Activated naive CD4-positive, alpha-beta T cell treated with anti-CD3 and anti-CD28 coated beads, Interleukin-2, amount 10 ng/mL, durations not matched to agents 7 days and 5 days (primary cell): Measurements from ENCODE around the gene RPS16.

Experiments used
- CTCF ChIA-PET: fragments of 350-600 bp; sonication (Branson Sonifier 250); formaldehyde crosslinking; loops from one replicate; lab custom pipeline; 2021; ENCODE audit warnings: antibody characterized with exemption; lab: Charles Lee
- DNase-seq: peaks from one replicate; pipeline ENCODE4 v3.0.0-alpha.2; 2020
- H3K27ac Mint-ChIP-seq: one replicate; pipeline ENCODE4 v1.8.0; 2021; ENCODE audit warnings: mild to moderate bottlenecking, moderate library complexity, mixed read lengths
- H3K27me3 Mint-ChIP-seq: one replicate; pipeline ENCODE4 v1.8.0; 2021; ENCODE audit warnings: mild to moderate bottlenecking, mixed read lengths
- H3K36me3 Mint-ChIP-seq: one replicate; pipeline ENCODE4 v1.8.0; 2021; ENCODE audit warnings: mixed read lengths
- H3K4me1 Mint-ChIP-seq: one replicate; pipeline ENCODE4 v1.8.0; 2021; ENCODE audit warnings: mixed read lengths
- H3K4me3 Mint-ChIP-seq: one replicate; pipeline ENCODE4 v1.8.0; 2021; ENCODE audit warnings: mild to moderate bottlenecking, moderate library complexity, mixed read lengths
- H3K9me3 Mint-ChIP-seq: one replicate; pipeline ENCODE4 v1.8.0; 2021; ENCODE audit warnings: mixed read lengths

Gene RPS16

DNA sequence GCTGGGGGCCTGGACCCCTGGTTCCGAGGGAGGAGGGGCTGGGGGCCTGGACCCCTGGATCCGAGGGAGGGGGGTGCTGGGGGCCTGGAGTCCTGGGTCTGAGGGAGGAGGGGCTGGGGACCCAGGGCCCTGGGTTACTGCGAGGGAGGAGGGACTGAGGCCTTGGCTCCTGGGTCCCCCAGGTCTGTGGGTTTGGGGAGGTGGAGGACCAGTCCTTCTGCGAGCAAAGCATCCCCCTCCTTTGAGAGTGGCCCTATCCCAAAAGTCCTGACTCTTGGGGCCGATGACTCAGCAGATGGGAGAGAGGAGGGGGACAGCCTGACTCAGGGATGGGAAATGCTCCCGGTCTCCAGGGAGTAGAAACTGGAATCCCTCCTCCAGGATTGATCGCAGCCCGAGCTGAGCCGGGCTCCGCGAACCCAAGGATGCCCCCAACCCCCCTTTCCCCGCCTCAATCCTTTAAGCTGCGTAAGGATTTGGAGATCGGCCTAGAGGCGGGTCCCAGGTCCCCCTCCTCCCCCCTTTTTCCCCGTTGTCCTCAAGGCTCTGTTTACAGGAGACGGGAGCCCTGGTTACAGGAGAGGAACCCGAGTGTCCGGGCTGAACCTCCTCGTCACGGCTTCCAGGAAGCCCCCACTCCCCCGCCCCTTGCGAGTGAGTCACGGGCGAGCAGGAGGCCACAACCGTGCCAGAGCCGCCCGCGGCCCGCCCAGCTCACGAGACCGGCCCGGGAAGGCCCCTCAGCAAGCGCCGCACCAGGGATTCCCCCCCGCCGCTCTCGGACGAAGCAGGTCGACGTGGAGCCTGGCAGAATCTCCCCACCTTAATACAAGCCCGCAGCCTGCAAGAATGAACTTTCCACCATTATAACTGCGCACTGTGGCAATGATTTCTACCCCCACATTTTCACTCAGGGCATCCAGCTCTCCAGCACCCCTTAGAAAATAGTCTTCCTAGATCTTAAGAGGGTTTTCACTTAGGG lies 32.1 kb downstream of the RPS16 start:
- H3K27me3 Mint-ChIP-seq, result peaks cover 6% of the 10 kb centered on the region

DNA sequence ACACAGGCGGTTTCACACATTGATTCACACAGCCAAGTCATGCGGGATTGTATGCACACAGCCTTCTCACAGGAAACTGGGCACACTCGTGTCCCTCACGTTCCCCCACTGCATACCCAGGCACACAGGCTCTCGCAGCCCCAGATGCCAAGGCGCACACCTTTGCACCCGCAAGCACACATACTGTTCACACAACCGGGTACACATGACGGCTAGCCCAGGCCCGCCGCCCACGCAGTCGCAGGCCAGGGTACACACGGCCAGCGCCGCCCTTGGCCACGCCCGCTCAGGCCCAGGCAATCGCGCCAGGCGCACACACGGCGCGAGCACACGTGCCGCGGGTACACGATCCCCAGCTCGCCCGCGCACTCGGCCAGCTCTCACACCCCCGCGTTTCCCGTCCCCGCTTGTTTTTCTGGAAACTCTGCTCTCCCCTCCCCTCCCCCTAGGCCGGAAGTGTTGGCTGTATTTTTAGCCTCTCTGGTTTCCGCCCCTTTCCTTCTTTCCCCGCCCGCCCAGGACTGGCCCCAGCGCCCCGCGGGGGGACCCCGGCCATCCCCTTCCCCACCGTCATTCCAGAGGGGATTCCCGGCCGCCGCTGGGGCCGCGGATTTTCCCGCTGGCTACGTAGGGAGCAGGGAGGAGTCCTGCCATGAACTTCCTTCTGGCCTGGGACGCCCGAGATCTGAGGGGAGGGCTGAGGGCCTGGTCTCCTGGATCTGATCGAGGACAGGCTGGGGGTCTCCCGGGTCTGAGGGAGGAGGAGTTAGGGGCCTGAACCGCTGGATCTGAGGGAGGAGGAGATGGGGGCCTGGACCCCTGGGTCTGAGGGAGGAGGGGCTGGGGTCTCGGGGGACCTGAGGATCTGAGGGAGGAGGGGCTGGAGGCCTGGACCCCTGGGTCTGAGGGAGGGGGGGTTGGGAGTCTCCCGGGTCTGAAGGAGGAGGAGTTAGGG lies 33.1 kb downstream of the RPS16 start:
- CTCF ChIA-PET, result interaction anchor here (4.3 kb wide), 1 partner anchor 9 kb away, joined by 29 read pairs; the partner anchor contains the start of gene PLEKHG2
- peaks cover 75% of the 10 kb centered on the region for H3K4me1 Mint-ChIP-seq
- H3K27me3 Mint-ChIP-seq, result peaks cover 6% of the 10 kb centered on the region
- peak; percentile 95 for DNase-seq
- H3K36me3 Mint-ChIP-seq, result peaks cover 17% of the 10 kb centered on the region
- no peaks in the 10 kb centered on the region for H3K9me3 Mint-ChIP-seq
- peak overlapping the region; percentile 80 for H3K4me3 Mint-ChIP-seq
- peak overlapping the region; percentile 95 for H3K27ac Mint-ChIP-seq

More for the DNA sequence above, 32.1 kb downstream of the RPS16 start:
- DNase-seq, result peak; percentile 95
- Mint-ChIP-seq H3K27ac (peak overlapping the region; percentile 95), H3K4me1 (peaks cover 65% of the 10 kb centered on the region), H3K4me3 (peak overlapping the region; percentile 80), H3K36me3 (peaks cover 27% of the 10 kb centered on the region), H3K9me3 (no peaks in the 10 kb centered on the region)
- CTCF ChIA-PET, result interaction anchor here (4.3 kb wide), 1 partner anchor 8 kb away, joined by 29 read pairs; the partner anchor contains the start of gene PLEKHG2

DNA sequence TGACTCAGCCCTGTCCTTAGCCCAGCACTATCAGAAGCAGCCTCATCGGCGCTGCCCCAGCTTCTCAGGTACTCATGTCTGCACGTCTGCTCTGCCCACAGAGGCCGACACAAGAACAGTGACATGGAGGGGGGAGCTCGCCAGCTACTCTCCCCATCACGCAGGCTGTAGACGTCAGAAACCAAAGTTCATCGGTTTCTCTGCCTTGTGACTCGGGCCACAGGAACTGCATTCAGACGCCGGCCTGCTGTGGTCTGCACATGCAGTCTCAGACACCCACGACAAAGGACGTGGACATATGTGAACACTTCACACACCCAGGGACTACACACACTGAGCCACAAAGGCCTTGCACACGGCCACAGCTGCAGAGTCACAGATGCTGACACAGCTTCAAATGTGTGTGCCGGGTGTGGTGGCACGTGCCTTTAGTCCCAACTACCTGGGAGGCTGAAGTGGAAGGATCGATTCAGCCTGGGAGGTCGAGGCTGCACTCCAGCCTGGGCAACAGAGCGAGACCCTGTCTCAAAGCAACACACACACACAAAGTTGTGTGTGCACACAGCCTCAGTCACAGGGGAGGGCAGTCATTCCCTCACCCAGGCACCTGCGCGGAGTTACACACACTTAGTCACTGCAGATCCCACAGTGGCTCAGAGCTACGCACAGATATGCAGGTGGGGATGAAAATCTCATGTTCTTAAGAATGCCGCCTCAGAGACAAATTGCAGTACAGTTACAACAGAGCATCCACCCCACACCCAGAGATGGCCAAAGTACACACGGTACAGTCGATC lies 34.0 kb downstream of the RPS16 start:
- CTCF ChIA-PET, result interaction anchor here (1.4 to 4.3 kb wide), 2 partner anchors 10 kb away, joined by 3 to 29 read pairs; partner anchors contain the start of gene PLEKHG2
- H3K9me3 Mint-ChIP-seq, result no peaks in the 10 kb centered on the region
- no peaks in the 10 kb centered on the region for H3K27me3 Mint-ChIP-seq
- DNase-seq, result peak; percentile 83
- peaks cover 84% of the 10 kb centered on the region for H3K4me1 Mint-ChIP-seq
- H3K4me3 Mint-ChIP-seq, result peak overlapping the region; percentile 80
- peak overlapping the region; percentile 95 for H3K27ac Mint-ChIP-seq
- H3K36me3 Mint-ChIP-seq, result peaks cover 11% of the 10 kb centered on the region

DNA sequence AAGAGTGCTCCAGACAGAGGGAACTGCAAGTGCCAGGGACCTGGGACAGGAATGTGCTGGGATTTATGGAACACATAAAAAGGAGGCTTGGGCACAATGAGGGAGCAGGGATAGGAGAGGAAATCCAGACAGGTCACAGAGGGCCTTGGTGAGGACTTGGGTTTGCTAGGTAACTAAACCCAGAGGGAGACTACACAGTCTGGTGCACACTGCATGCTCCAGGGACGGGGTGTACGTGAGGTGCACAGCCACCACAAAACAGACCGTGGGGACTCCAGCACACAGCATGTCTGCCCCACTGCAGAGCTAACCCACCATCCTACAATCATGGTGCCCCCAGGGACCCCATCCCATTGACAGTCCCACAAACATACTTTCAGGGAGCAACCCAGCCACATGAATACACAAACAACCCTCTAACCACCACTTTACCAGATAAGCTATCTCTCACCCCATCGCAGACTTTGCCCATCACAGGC lies 34.6 kb downstream of the RPS16 start:
- Mint-ChIP-seq H3K27ac (peak overlapping the region; percentile 95), H3K4me1 (peaks cover 81% of the 10 kb centered on the region), H3K4me3 (peak overlapping the region; percentile 80), H3K36me3 (peaks cover 11% of the 10 kb centered on the region), H3K9me3 (no peaks in the 10 kb centered on the region), H3K27me3 (no peaks in the 10 kb centered on the region)
- CTCF ChIA-PET, result interaction anchor here (1.4 to 4.3 kb wide), 2 partner anchors 9 to 11 kb away, joined by 3 to 29 read pairs; partner anchors contain the start of gene PLEKHG2
- DNase-seq, result no peak

DNA sequence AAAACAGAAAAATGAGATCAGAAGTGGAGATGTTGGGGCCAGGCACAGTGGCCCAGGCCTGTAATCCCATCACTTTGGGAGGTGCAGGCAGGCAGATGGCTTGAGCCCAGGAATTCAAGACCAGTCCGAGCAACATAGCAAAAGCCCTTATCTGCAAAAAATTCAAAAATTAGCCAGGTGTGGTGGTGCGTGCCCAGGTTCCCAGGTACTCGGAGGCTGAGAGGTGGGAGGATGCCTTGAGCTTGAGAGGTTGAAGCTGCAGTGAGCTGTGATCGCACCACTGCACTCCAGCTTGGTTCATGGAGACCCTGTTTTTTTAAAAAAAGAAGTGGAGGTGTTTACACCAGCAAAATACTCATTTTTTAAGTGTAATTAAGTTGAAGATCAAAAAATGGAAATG lies 35.7 kb downstream of the RPS16 start:
- Mint-ChIP-seq H3K36me3 (peaks cover 18% of the 10 kb centered on the region), H3K27me3 (no peaks in the 10 kb centered on the region), H3K4me1 (peaks cover 80% of the 10 kb centered on the region), H3K4me3 (no peak overlapping the region), H3K27ac (peak overlapping the region; percentile 44), H3K9me3 (no peaks in the 10 kb centered on the region)
- CTCF ChIA-PET, result interaction anchor here (4.3 kb wide), 1 partner anchor 12 kb away, joined by 29 read pairs; the partner anchor contains the start of gene PLEKHG2
- DNase-seq, result no peak

DNA sequence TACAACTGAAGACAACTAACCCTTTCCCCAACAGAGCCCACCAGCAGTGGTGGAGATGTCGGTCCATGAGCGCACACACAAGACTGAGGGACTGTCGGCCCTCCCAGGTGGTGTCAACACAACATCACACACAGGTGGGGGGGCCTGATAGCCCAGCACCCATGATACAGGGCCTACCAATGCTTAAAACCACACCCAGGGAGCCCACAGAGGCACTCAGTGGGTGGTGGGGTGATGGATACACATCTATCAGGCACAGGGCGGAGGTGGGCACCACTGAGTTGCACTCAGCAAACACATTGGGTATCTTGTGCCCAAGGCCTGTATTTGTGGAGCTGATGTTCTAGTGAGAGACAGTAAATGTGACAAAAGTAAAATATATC lies 36.1 kb downstream of the RPS16 start:
- no peak overlapping the region for H3K4me3 Mint-ChIP-seq
- H3K27me3 Mint-ChIP-seq, result no peaks in the 10 kb centered on the region
- DNase-seq, result no peak
- H3K9me3 Mint-ChIP-seq, result no peaks in the 10 kb centered on the region
- H3K36me3 Mint-ChIP-seq, result peaks cover 21% of the 10 kb centered on the region
- CTCF ChIA-PET, result interaction anchor here (3.2 to 4.3 kb wide), 2 partner anchors 8 to 12 kb away, joined by 29 to 32 read pairs; partner anchors contain the start of genes PLEKHG2 and ZFP36
- H3K27ac Mint-ChIP-seq, result peak overlapping the region; percentile 96
- H3K4me1 Mint-ChIP-seq, result peaks cover 77% of the 10 kb centered on the region

DNA sequence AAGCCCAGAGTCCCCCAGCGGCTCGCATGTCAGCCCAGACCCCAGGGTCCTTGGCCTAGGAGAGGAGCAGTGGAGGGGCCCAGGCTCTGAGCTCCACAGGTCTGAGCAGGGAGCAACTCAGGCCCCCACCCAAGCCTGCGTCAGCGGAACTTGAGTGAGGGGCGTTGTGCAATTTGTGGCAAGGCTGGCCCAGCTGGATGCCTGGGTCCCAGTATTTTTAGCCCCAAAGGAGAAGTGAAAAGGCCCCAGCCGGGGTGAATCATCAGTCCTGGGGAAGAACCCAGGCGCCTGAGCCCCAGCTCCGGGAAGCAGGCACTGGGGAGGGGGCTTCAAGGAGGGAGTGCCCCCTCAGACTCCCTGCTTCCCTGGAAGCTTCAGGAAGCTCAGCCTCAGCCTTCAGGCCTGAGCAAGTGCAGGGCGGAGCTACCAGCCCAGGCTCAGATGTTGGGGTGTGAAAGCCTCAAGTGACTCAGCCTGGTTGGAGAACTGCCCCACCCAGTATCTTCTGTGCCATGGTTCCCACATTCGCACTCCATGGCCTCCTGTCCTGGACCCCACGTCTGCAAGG lies 37.4 kb downstream of the RPS16 start:
- peak overlapping the region; percentile 96 for H3K27ac Mint-ChIP-seq
- no peaks in the 10 kb centered on the region for H3K9me3 Mint-ChIP-seq
- H3K4me1 Mint-ChIP-seq, result peaks cover 72% of the 10 kb centered on the region
- no peaks in the 10 kb centered on the region for H3K27me3 Mint-ChIP-seq
- H3K36me3 Mint-ChIP-seq, result peaks cover 28% of the 10 kb centered on the region
- CTCF ChIA-PET, result interaction anchor here (0.8 to 5.3 kb wide), 15 partner anchors 9 to 186 kb away, joined by 3 to 96 read pairs (median 4); partner anchors contain the start of genes EID2B, PLEKHG2, RPS16 and ZFP36
- H3K4me3 Mint-ChIP-seq, result peak overlapping the region; percentile 47
- peak; percentile 62 for DNase-seq

DNA sequence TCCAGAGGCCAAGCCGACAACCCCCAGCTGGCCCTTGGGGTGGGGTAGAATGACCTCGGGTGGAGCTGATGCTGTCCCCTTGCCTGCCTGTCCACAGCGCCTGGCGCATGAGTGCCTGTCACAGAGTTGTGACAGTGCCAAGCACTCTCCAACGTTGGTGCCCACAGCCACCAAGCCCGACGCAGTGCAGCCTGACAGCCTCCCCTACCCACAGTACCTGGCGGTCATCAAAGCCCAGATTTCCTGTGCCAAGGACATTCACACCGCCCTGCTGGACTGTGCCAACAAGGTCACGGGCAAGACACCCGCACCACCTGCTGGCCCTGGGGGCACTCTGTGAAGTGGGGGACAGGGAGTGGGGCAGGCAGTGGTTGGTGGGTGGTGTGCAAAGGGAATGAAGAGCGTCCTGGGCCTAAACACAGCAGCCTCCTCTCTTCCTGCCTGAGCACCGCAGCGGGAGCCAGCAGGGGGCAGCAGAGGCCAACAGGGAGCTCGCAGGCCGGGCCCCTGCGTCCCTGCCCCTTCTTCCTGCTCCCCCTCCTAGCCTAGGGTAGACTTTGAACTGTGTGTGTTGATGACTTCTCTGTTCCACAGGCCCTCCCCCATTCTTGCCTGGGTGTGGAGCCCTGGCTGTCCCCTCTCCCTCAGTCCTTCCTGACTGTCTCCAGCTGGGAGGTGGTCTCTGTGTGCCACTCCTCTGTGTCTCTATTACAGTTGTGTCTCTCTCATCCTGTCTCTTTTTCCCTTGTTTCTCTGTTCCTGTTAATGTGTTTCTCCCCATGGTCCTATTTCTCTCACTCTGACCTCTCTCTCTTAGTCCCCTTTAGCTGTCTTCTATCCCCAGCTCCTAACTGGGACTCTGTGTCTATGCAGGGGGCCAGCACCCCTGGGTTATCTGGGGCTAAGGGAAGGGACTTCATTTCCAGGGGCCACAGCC lies 38.1 kb downstream of the RPS16 start:
- Mint-ChIP-seq H3K27me3 (no peaks in the 10 kb centered on the region), H3K4me3 (peak overlapping the region; percentile 47), H3K36me3 (peaks cover 30% of the 10 kb centered on the region), H3K27ac (peak overlapping the region; percentile 96), H3K4me1 (peaks cover 73% of the 10 kb centered on the region), H3K9me3 (no peaks in the 10 kb centered on the region)
- peak; percentile 96 for DNase-seq
- CTCF ChIA-PET, result interaction anchor here (0.8 to 5.3 kb wide), 15 partner anchors 10 to 288 kb away, joined by 3 to 96 read pairs (median 4); partner anchors contain the start of genes EID2B, PLEKHG2, RPS16 and ZFP36

DNA sequence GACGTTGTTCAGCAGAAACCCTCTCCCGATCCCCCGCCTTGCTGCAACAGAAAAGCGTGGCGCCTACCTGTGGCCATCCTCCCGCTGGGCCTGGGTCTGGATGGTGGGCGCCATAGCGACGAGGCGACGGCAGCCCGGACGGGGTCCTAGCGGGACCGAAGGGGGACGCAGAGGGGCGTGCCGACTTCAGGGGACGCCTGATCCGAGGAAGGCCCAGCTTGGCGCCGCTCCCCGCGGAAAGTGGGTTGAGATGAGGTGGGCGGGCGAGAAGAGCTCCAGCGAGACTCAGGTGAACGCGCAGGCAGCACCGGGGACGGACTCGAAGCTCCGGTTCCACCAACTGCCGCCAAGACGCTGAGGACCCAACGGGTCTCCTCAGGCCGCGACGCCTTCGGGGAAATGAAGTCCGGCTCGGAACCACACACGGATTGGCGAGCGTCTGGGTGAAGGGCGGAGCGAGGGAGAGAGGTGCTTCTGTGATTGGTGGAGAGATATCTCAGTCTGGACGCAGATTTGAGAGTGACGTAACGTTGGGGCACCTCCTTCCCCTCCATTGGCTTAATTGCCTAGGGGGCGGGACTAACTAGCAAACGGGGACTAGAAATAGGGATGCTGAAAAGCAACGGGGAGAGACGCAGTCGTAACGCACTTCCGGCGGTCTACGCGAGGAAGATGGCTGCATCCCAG lies 44.9 kb downstream of the RPS16 start, which contains the start of the genes MED29 and PAF1:
MED29 (plus strand) TSS at position 628 of the 687 bp plus-strand sequence; CDS start at position 673, 45 bp downstream.
PAF1 (minus strand) TSS at position 356 of the 687 bp plus-strand sequence; CDS start at position 114, 242 bp downstream.
- Mint-ChIP-seq H3K27me3 (no peaks in the 10 kb centered on the region), H3K4me1 (peaks cover 39% of the 10 kb centered on the region), H3K4me3 (peak within 1 kb of the TSS; percentile 94), H3K9me3 (no peaks in the 10 kb centered on the region), H3K36me3 (peaks cover 57% of the 10 kb centered on the region), H3K27ac (peak within 1 kb of the TSS; percentile 99)
- DNase-seq, result peak; percentile 98
- CTCF ChIA-PET, result interaction anchor here (1.0 to 3.6 kb wide), 2 partner anchors 21 to 45 kb away, joined by 3 to 17 read pairs; partner anchors contain the start of gene PLEKHG2

DNA sequence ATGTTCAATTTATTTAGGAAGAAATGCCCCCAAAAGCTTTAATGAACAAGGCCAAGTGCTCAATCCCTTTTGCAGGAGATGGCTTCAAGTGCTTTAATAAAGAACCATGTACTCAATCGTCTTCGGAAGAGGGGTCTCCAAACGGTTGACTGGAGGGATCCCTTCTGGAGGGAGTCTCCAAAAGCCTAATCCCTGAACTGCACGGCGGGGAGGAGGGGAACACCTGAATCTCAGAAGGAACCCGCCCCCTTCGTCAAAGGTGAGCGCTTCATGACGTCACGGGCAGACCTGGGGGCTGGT lies 45.3 kb downstream of the RPS16 start:
- peak; percentile 89 for DNase-seq

More for the DNA sequence above, 45.3 kb downstream of the RPS16 start:
- Mint-ChIP-seq H3K4me1 (peaks cover 37% of the 10 kb centered on the region), H3K27ac (peak overlapping the region; percentile 99), H3K36me3 (peaks cover 59% of the 10 kb centered on the region), H3K27me3 (no peaks in the 10 kb centered on the region), H3K4me3 (peak overlapping the region; percentile 94), H3K9me3 (no peaks in the 10 kb centered on the region)
- CTCF ChIA-PET, result interaction anchor here (3.6 kb wide), 1 partner anchor 21 kb away, joined by 17 read pairs; the partner anchor contains the start of gene PLEKHG2
